HG02642 (cell line): Measurements from ENCODE around the gene GALNT18.

Experiments
- ATAC-seq: cut with Tn5 transposase; IDR thresholded peaks from one replicate; pipeline ENCODE4 v1.9.1; 2021; ENCODE audit warnings: mild to moderate bottlenecking; ENCODE audit not compliant: unreplicated experiment, poor library complexity

The GALNT18 gene

GRCh38 chr11:11237070-11237832, 384.6 kb downstream of the GALNT18 start:
- ATAC-seq: no peak

GRCh38 chr11:11236498-11237059, 385.2 kb downstream of the GALNT18 start:
- no peak for ATAC-seq

- no peak for ATAC-seq
Observed at GRCh38 chr11:11231763-11232162, 390.0 kb downstream of the GALNT18 start.

GRCh38 chr11:11230802-11231562, 390.8 kb downstream of the GALNT18 start:
- ATAC-seq: no peak

GRCh38 chr11:11230087-11230486, 391.7 kb downstream of the GALNT18 start:
- ATAC-seq: no peak

GRCh38 chr11:11229647-11230046, 392.2 kb downstream of the GALNT18 start:
- ATAC-seq: no peak

GRCh38 chr11:11227296-11228085, 394.3 kb downstream of the GALNT18 start:
- ATAC-seq: no peak
